Stomach (tissue), 9 donors: ENCODE data around the gene STX1A. TPM values are rescaled to one million over a fixed set of nuclear protein-coding genes. Genes with fewer than 3 reads are reported as not detected.

Source experiments
- DNase-seq, 2 donors: peaks; one replicate each; pipeline versions ENCODE4 v3.0.0 to v3.0.0-alpha.2; 2013 to 2019
- H3K27ac ChIP-seq, 5 donors: fragments of 200-600 bp in 4 of 5; sonication (generic) in 4 of 5; one replicate each; pipeline ENCODE4 v1.5.1; 2013 to 2019; ENCODE audit warnings: mild to moderate bottlenecking in 1 of 5, moderate library complexity in 1 of 5
- H3K27me3 ChIP-seq, 3 donors: fragments of 200-600 bp; sonication (generic); one replicate each; pipeline ENCODE4 v1.5.1; 2017 to 2019; ENCODE audit warnings: mixed run types in 1 of 3
- H3K36me3 ChIP-seq, 4 donors: fragments of 200-600 bp; sonication (generic); 1 replicate in 3 of 4; 2 replicates in 1 of 4; pipeline ENCODE4 v1.5.1; 2016 to 2019
- H3K4me1 ChIP-seq, 4 donors: fragments of 200-600 bp; sonication (generic); one replicate each; pipeline ENCODE4 v1.5.1; 2016 to 2019
- H3K4me3 ChIP-seq, 4 donors: fragments of 200-600 bp; sonication (generic) in 3 of 4; one replicate each; pipeline ENCODE4 v1.5.1; 2016 to 2019; ENCODE audit warnings: mild to moderate bottlenecking in 1 of 4
- H3K9me3 ChIP-seq, 4 donors: fragments of 200-600 bp; sonication (generic); one replicate each; pipeline ENCODE4 v1.5.1; 2016 to 2019
- CTCF ChIP-seq, 7 experiments: fragments of 450-650 bp in 4 of 7; fragments of 200-600 bp in 3 of 7; sonication (generic) in 3 of 7; IDR thresholded peaks; one replicate each; pipeline ENCODE4 v1.5.1; 2016 to 2019; ENCODE audit warnings: antibody characterized with exemption in 7 of 7, control low read depth in 2 of 7, mild to moderate bottlenecking in 1 of 7
- EP300 ChIP-seq: sonication (generic); formaldehyde crosslinking; IDR thresholded peaks from one replicate; pipeline ENCODE4 v1.6.1; 2017; ENCODE audit warnings: antibody characterized with exemption
- POLR2A ChIP-seq, 4 donors: fragments of 450-650 bp; IDR thresholded peaks; one replicate each; pipeline ENCODE4 v1.6.1; 2016; ENCODE audit warnings: antibody characterized with exemption in 4 of 4, control low read depth in 2 of 4, mild to moderate bottlenecking in 1 of 4, moderate library complexity in 1 of 4
- POLR2AphosphoS5 ChIP-seq, 3 donors: sonication (generic); formaldehyde crosslinking; IDR thresholded peaks; one replicate each; pipeline ENCODE4 v1.6.1; 2016; ENCODE audit warnings: antibody characterized with exemption in 3 of 3
- WGBS, 5 donors: extraction: QIAGEN DNeasy Blood & Tissue Kit in 3 of 5; methylation state at CpG; one replicate each; pipeline versions ENCODE4 v1.1.5 to v1.1.7; 2013 to 2018; 5-methylcytosine and 5-hydroxymethylcytosine counted together
- intact Hi-C: fragments of 100-400 bp; cut with DNase I; formaldehyde crosslinking; loops from one replicate; pipeline ENCODE4 v1.15.1; 2023; ENCODE audit warnings: low total_unique reads
- polyA plus RNA-seq, 3 donors: library from polyadenylated mRNA; stranded (reverse); fragments of 200-250 nt; gene quantifications; one replicate each; pipeline ENCODE4 v1.2.3, GENCODE V29; 2013
- total RNA-seq, 5 donors: library from RNA; depleted of rRNA; stranded (reverse); fragments of >200 nt; gene quantifications; one replicate each; pipeline versions ENCODE4 v1.1.0 to v1.2.3, GENCODE V29; 2014 to 2016
- donor health status: healthy with polysubstance abuse.
- donor health status: Bipolar disorder and iron deficiency.
- donor health status: healthy.

Gene STX1A
- total and polyA plus RNA-seq, 8 donors = 1.1 to 57.2 (median 4.2) TPM; not detected in 1

- no peaks in the 10 kb centered on the region for H3K9me3 ChIP-seq
- H3K36me3 ChIP-seq = peaks cover 4 to 26% (median 22%) of the 10 kb centered on the region in 4 donors
- TF ChIP-seq CTCF (IDR thresholded peaks at IDR 0.05) (no peak), POLR2AphosphoS5 (IDR thresholded peaks at IDR 0.05) (no peak), EP300 (no peak), POLR2A (IDR thresholded peaks at IDR 0.05) (no peak)
- no peaks in the 10 kb centered on the region for H3K27me3 ChIP-seq
- intact Hi-C loops = no loop called here
- 71 to 81% (median 74%) methylated on average over 11 to 17 of the region's 17 CpGs for WGBS, 5 donors
- H3K27ac ChIP-seq = peak overlapping the region; percentile 92 to 97 (median 94)
- DNase-seq = peak in 1 of 2 donors; percentile 19
- H3K4me1 ChIP-seq = peaks cover 14 to 39% (median 31%) of the 10 kb centered on the region in 4 donors
- H3K4me3 ChIP-seq = peak overlapping the region; percentile 81 to 92 (median 81)
Measured at GRCh38 chr7:73737491-73738219, 18.2 kb upstream of the STX1A start.

GRCh38 chr7:73736885-73737284, 17.4 kb upstream of the STX1A start:
- intact Hi-C loops = no loop called here
- Histone ChIP-seq H3K27me3 (no peaks in the 10 kb centered on the region), H3K36me3 (peaks cover 4 to 26% (median 22%) of the 10 kb centered on the region in 4 donors), H3K9me3 (no peaks in the 10 kb centered on the region), H3K4me3 (no peak overlapping the region), H3K4me1 (peaks cover 7 to 32% (median 23%) of the 10 kb centered on the region in 4 donors), H3K27ac (no peak overlapping the region)
- TF ChIP-seq POLR2AphosphoS5 (IDR thresholded peaks at IDR 0.05) = no peak
- no peak for TF ChIP-seq POLR2A (IDR thresholded peaks at IDR 0.05)
- TF ChIP-seq EP300 = no peak
- TF ChIP-seq CTCF (IDR thresholded peaks at IDR 0.05) = no peak
- 90 to 96% (median 92%) methylated on average over 13 to 14 of the region's 14 CpGs for whole genome bisulfite sequencing, 5 donors
- DNase-seq = peak in 1 of 2 donors; percentile 20

DNA sequence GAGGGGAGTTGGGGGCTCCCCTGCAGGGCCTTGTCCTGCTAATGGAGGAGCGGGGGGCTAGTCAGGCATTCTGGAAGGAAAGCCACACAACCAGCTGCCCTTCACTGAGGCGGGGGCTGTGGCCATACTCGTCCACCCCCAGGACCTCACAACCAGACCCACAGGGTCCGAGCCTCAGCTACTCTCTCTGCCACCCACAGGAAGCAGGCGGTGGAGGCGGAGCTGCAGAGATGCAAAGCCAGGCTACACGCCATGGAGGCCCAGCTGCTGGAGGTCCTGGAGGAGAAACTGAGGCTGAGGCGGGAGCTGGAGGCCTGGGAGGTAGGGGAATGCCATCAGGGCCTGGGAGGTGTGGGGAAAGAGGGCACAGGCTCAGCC, 16.0 kb upstream of the STX1A start:
- Histone ChIP-seq H3K9me3 (no peaks in the 10 kb centered on the region), H3K4me3 (no peak overlapping the region), H3K4me1 (peaks cover 7 to 30% (median 23%) of the 10 kb centered on the region in 4 donors), H3K27ac (peak overlapping the region in 2 of 5 donors; percentile 67 to 78), H3K36me3 (peaks cover 4 to 26% (median 22%) of the 10 kb centered on the region in 4 donors), H3K27me3 (no peaks in the 10 kb centered on the region)
- WGBS, 5 donors = 83 to 96% (median 93%) methylated on average over 8 of the region's 8 CpGs
- no peak for DNase-seq
- TF ChIP-seq EP300 (no peak), POLR2A (IDR thresholded peaks at IDR 0.05) (no peak), POLR2AphosphoS5 (IDR thresholded peaks at IDR 0.05) (no peak), CTCF (IDR thresholded peaks at IDR 0.05) (no peak)
- intact Hi-C loops = no loop called here

DNA sequence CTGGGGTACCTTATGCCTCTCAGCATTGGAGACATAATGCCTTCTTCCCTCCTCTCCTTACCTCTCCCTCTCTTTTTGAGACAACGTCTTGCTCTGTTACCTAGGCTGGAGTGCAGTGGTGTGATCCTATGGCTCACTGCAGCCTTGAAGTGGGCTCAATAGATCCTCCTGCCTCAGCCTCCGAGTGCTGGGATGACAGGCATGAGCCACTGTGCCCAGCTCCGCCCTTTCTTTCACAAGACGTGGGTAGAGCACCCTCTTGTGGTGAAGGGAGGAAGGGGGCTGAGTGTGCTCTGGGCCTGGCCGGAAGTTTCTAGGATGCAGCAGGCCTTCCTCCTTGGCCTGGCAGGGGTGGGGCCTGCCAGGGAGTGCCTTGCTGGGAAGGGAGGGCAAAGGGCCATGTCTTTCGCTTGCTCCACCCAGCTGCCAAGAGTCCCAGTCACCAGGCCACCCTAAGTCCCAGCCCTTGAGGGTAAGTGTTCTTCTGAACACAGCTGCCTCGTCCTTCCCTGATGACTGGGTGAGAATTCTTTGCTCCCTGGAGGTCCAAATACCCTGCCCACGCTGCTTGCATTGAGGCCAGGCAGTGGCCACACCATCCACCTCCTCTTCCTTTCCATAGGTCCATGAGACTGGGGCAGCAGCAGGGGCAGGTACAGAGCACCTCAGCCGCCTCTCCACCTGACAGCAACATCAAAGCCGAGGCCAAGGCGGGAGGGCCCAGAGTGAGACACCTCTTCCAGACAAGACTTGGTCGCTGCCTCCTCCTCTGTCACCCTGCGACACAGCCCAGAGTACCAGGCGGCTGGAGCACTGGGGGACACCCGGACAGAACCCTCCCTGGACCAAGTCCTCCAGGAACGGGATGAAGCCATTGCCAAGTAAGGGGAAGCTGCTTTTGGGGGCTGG, 15.4 kb upstream of the STX1A start:
- WGBS, 5 donors = 54 to 66% (median 57%) methylated on average over 14 to 16 of the region's 16 CpGs
- TF ChIP-seq POLR2AphosphoS5 (IDR thresholded peaks at IDR 0.05) (peak in 2 of 3 donors; percentile 63 to 91), CTCF (IDR thresholded peaks at IDR 0.05) (peak in 5 of 7 experiments; percentile 72 to 90 (median 82)), EP300 (no peak)
- peaks cover 7 to 30% (median 23%) of the 10 kb centered on the region in 4 donors for H3K4me1 ChIP-seq
- DNase-seq = peak; percentile 92 to 95
- H3K36me3 ChIP-seq = peaks cover 4 to 26% (median 22%) of the 10 kb centered on the region in 4 donors
- no peaks in the 10 kb centered on the region for H3K9me3 ChIP-seq
- H3K4me3 ChIP-seq = no peak overlapping the region
- H3K27me3 ChIP-seq = no peaks in the 10 kb centered on the region
- intact Hi-C loops = no loop called here
- H3K27ac ChIP-seq = peak overlapping the region; percentile 25 to 78 (median 47)
